Liver (tissue), 9 donors: ENCODE measurements around the gene MAL. TPM values are rescaled to one million over a fixed set of nuclear protein-coding genes. Genes with fewer than 3 reads are reported as not detected.

ENCODE experiments used
- DNase-seq: peaks from one replicate; pipeline ENCODE4 v3.0.0-alpha.2; 2017; ENCODE audit warnings: low spot score
- H3K27ac ChIP-seq, 2 donors: one replicate each; pipeline ENCODE4 v1.7.0; 2013; ENCODE audit warnings: inconsistent platforms in 2 of 2, low read length in 2 of 2, control low read depth in 1 of 2, low read depth in 1 of 2, mild to moderate bottlenecking in 1 of 2
- H3K27me3 ChIP-seq, 4 donors: one replicate each; pipeline versions ENCODE4 v1.6.1 to v1.7.0; 2013; ENCODE audit warnings: low read length in 3 of 4, inconsistent platforms in 1 of 4, mild to moderate bottlenecking in 1 of 4, moderate library complexity in 1 of 4; ENCODE audit not compliant: control insufficient read depth in 4 of 4, insufficient read depth in 4 of 4
- H3K36me3 ChIP-seq, 4 donors: one replicate each; pipeline versions ENCODE4 v1.6.1 to v1.7.0; 2013; ENCODE audit warnings: low read length in 3 of 4, mild to moderate bottlenecking in 3 of 4, low read depth in 1 of 4, moderate library complexity in 1 of 4; ENCODE audit not compliant: control insufficient read depth in 4 of 4, insufficient read depth in 3 of 4
- H3K4me1 ChIP-seq, 4 donors: one replicate each; pipeline versions ENCODE4 v1.6.1 to v1.7.0; 2013; ENCODE audit warnings: low read length in 3 of 4, mild to moderate bottlenecking in 3 of 4, moderate library complexity in 1 of 4; ENCODE audit not compliant: control insufficient read depth in 4 of 4, insufficient read depth in 4 of 4
- H3K4me3 ChIP-seq, 3 donors: one replicate each; pipeline versions ENCODE4 v1.6.1 to v1.7.0; 2013; ENCODE audit warnings: low read length in 3 of 3, control low read depth in 1 of 3, low read depth in 1 of 3, mild to moderate bottlenecking in 1 of 3
- H3K9ac ChIP-seq, 2 donors: one replicate each; pipeline ENCODE4 v1.7.0; 2013; ENCODE audit warnings: low read length in 2 of 2, mild to moderate bottlenecking in 2 of 2, moderate library complexity in 2 of 2, control low read depth in 1 of 2, low read depth in 1 of 2
- H3K9me3 ChIP-seq, 4 donors: one replicate each; pipeline versions ENCODE4 v1.6.1 to v1.7.0; 2013; ENCODE audit warnings: low read length in 3 of 4; ENCODE audit not compliant: control insufficient read depth in 4 of 4
- EGR1 ChIP-seq, 2 donors: IDR thresholded peaks; 2 replicates each; pipeline ENCODE4 v1.6.1; 2016 to 2018; ENCODE audit warnings: antibody characterized with exemption in 2 of 2, low read depth in 2 of 2
- FOXA1 ChIP-seq: IDR thresholded peaks from 2 replicates; pipeline ENCODE4 v1.6.1; 2016; ENCODE audit warnings: antibody characterized with exemption
- FOXA2 ChIP-seq: IDR thresholded peaks from 2 replicates; pipeline ENCODE4 v1.6.1; 2016; ENCODE audit warnings: antibody characterized with exemption
- GABPA ChIP-seq, 2 donors: IDR thresholded peaks in 1 of 2; conservative IDR thresholded peaks in 1 of 2; 2 replicates each; pipeline ENCODE4 v1.6.1; 2016; ENCODE audit warnings: antibody characterized with exemption in 2 of 2, mild to moderate bottlenecking in 1 of 2, moderate library complexity in 1 of 2
- HNF4A ChIP-seq, 2 donors: conservative IDR thresholded peaks; 2 replicates each; pipeline ENCODE4 v1.6.1; 2016; ENCODE audit warnings: antibody characterized with exemption in 2 of 2, mild to moderate bottlenecking in 2 of 2
- HNF4G ChIP-seq: IDR thresholded peaks from 2 replicates; pipeline ENCODE4 v1.6.1; 2016; ENCODE audit warnings: antibody characterized with exemption
- JUND ChIP-seq, 2 donors: IDR thresholded peaks; 2 replicates each; pipeline ENCODE4 v1.6.1; 2016; ENCODE audit warnings: antibody characterized with exemption in 2 of 2
- NR2F2 ChIP-seq: IDR thresholded peaks from 2 replicates; pipeline ENCODE4 v1.6.1; 2016; ENCODE audit warnings: antibody characterized with exemption
- RAD21 ChIP-seq, 2 donors: IDR thresholded peaks; 2 replicates each; pipeline ENCODE4 v1.6.1; 2016; ENCODE audit warnings: antibody characterized with exemption in 2 of 2, mild to moderate bottlenecking in 2 of 2
- RXRA ChIP-seq, 2 donors: IDR thresholded peaks; 2 replicates each; pipeline ENCODE4 v1.6.1; 2017 to 2018; ENCODE audit warnings: antibody characterized with exemption in 2 of 2, mild to moderate bottlenecking in 1 of 2
- SP1 ChIP-seq: IDR thresholded peaks from 2 replicates; pipeline ENCODE4 v1.6.1; 2018; ENCODE audit warnings: antibody characterized with exemption, mild to moderate bottlenecking
- TAF1 ChIP-seq: conservative IDR thresholded peaks from 2 replicates; pipeline ENCODE4 v1.6.1; 2016; ENCODE audit warnings: antibody characterized with exemption, mild to moderate bottlenecking
- WGBS: extraction: QIAGEN DNeasy Blood & Tissue Kit; methylation state at CpG from one replicate; pipeline ENCODE4 v1.1.7; 2013; 5-methylcytosine and 5-hydroxymethylcytosine counted together
- polyA plus RNA-seq, 2 donors: library from polyadenylated mRNA; stranded (reverse) in 1 of 2; unstranded in 1 of 2; fragments of 200-250 nt in 1 of 2; fragments of >200 nt in 1 of 2; fragmentation: Nextera tagmentation in 1 of 2; extraction: Ambion mirVana in 1 of 2; gene quantifications; one replicate each; pipeline versions ENCODE4 v1.2.1 to v1.2.3, GENCODE V29; 2013 to 2015
- total RNA-seq, 2 donors: library from RNA; depleted of rRNA; stranded (reverse); fragments of >200 nt; gene quantifications; one replicate each; pipeline ENCODE4 v1.2.3, GENCODE V29; 2014
- TF ChIP-seq, protein P1 (sequence below): IDR thresholded peaks from 2 replicates; pipeline ENCODE4 v1.6.1; 2016; ENCODE audit warnings: antibody characterized with exemption
- TF ChIP-seq, protein P2 (sequence below): IDR thresholded peaks from 2 replicates; pipeline ENCODE4 v1.6.1; 2016; ENCODE audit warnings: antibody characterized with exemption
- TF ChIP-seq, protein P3 (sequence below): fragments of 150-350 bp; IDR thresholded peaks from 2 replicates; pipeline ENCODE4 v1.5.1; 2017; ENCODE audit warnings: improper control_type of control experiment, low read depth, low read length; ENCODE audit not compliant: missing input control
- TF ChIP-seq, protein P4 (sequence below): IDR thresholded peaks from 2 replicates; pipeline ENCODE4 v1.6.1; 2016; ENCODE audit warnings: antibody characterized with exemption
- donor health status: healthy.
- donor health status: healthy.
- donor health status: healthy.
- donor health status: healthy.
- donor health status: healthy.

The MAL gene
- total and polyA plus RNA-seq, 4 donors, result 0.51 TPM; not detected in 3

DNA sequence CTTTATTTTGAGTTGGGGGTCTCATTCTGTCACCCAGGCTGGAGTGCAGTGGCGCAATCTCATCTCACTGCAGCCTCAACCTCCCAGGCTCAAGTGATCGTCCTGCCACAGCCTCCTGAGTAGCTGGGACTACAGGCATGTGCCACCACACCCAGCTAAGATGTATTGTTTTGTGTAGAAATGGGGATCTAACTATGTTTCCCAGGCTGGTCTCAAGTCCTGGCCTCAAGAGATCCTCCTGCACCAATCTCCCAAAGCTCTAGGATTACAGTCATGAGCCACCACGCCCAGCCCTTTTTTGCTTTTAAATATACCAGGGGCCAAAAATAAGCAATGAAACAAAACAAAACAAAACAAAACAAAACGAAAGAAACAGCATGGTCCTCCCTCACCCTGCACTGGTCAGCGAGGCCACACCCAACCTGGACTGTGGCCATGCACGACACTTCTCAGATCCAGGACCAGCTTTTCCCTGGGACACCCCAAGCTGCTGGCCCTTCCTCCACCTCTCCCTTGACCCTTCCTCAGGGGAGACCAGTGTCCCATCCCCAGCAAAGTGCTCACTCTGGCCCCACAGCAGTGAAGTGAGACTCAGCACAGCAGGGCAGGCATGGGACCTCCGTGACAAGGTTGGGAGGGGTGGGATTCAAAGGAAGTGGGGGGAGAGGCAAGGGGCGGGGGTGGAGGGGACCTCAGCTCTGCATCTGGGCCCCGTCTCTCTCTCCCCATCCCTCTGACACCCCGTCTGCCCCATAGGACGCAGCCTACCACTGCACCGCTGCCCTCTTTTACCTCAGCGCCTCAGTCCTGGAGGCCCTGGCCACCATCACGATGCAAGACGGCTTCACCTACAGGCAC lies 23.5 kb downstream of the MAL start:
- no peak overlapping the region for H3K4me3 ChIP-seq
- no peak for DNase-seq
- 74% methylated on average over 15 of the region's 15 CpGs for WGBS
- no peak for TF ChIP-seq RAD21 (IDR thresholded peaks at IDR 0.05)
- TF ChIP-seq, protein P1, sequence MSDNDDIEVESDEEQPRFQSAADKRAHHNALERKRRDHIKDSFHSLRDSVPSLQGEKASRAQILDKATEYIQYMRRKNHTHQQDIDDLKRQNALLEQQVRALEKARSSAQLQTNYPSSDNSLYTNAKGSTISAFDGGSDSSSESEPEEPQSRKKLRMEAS, result no peak
- H3K27me3 ChIP-seq, result no peaks in the 10 kb centered on the region
- H3K9ac ChIP-seq, result no peak overlapping the region
- no peak overlapping the region for H3K27ac ChIP-seq
- no peaks in the 10 kb centered on the region for H3K36me3 ChIP-seq
- H3K9me3 ChIP-seq, result no peaks in the 10 kb centered on the region
- H3K4me1 ChIP-seq, result no peaks in the 10 kb centered on the region

DNA sequence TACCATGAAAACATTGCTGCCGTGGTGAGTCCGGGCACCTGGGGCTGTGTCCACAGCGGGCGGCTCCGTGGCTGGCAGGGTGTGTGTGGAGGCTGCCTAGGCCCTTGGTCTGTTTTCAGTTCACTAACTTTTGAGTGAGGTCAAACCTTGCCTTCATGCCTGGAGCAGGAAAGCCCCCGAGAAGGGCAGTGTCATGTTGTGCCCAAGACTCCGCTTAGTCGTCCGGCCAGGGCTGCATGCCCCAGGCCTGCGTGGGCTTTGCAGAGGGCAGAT lies 24.1 kb downstream of the MAL start:
- no peak for DNase-seq
- no peaks in the 10 kb centered on the region for H3K27me3 ChIP-seq
- no peaks in the 10 kb centered on the region for H3K4me1 ChIP-seq
- H3K4me3 ChIP-seq, result no peak overlapping the region
- WGBS, result 90% methylated on average over 10 of the region's 10 CpGs
- no peak for TF ChIP-seq SP1
- TF ChIP-seq, protein P1, result no peak
- TF ChIP-seq JUND (IDR thresholded peaks at IDR 0.05), result no peak
- TF ChIP-seq EGR1 (IDR thresholded peaks at IDR 0.05; ENCODE audit: low read depth in 2 of 2), result no peak
- no peak for TF ChIP-seq HNF4G
- TF ChIP-seq, protein P2, sequence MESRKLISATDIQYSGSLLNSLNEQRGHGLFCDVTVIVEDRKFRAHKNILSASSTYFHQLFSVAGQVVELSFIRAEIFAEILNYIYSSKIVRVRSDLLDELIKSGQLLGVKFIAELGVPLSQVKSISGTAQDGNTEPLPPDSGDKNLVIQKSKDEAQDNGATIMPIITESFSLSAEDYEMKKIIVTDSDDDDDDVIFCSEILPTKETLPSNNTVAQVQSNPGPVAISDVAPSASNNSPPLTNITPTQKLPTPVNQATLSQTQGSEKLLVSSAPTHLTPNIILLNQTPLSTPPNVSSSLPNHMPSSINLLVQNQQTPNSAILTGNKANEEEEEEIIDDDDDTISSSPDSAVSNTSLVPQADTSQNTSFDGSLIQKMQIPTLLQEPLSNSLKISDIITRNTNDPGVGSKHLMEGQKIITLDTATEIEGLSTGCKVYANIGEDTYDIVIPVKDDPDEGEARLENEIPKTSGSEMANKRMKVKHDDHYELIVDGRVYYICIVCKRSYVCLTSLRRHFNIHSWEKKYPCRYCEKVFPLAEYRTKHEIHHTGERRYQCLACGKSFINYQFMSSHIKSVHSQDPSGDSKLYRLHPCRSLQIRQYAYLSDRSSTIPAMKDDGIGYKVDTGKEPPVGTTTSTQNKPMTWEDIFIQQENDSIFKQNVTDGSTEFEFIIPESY, result no peak
- TF ChIP-seq GABPA (IDR thresholded peaks at IDR 0.05 in 1 of 2, conservative IDR thresholded peaks at IDR 0.05 in 1 of 2), result no peak
- TF ChIP-seq, protein P3, sequence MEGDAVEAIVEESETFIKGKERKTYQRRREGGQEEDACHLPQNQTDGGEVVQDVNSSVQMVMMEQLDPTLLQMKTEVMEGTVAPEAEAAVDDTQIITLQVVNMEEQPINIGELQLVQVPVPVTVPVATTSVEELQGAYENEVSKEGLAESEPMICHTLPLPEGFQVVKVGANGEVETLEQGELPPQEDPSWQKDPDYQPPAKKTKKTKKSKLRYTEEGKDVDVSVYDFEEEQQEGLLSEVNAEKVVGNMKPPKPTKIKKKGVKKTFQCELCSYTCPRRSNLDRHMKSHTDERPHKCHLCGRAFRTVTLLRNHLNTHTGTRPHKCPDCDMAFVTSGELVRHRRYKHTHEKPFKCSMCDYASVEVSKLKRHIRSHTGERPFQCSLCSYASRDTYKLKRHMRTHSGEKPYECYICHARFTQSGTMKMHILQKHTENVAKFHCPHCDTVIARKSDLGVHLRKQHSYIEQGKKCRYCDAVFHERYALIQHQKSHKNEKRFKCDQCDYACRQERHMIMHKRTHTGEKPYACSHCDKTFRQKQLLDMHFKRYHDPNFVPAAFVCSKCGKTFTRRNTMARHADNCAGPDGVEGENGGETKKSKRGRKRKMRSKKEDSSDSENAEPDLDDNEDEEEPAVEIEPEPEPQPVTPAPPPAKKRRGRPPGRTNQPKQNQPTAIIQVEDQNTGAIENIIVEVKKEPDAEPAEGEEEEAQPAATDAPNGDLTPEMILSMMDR, result no peak
- TF ChIP-seq TAF1, result no peak
- TF ChIP-seq, protein P4, sequence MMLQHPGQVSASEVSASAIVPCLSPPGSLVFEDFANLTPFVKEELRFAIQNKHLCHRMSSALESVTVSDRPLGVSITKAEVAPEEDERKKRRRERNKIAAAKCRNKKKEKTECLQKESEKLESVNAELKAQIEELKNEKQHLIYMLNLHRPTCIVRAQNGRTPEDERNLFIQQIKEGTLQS, result no peak
- no peak for TF ChIP-seq HNF4A (conservative IDR thresholded peaks at IDR 0.05)
- TF ChIP-seq FOXA1, result no peak
- no peak overlapping the region for H3K9ac ChIP-seq
- H3K36me3 ChIP-seq, result no peaks in the 10 kb centered on the region
- H3K9me3 ChIP-seq, result no peaks in the 10 kb centered on the region
- no peak overlapping the region for H3K27ac ChIP-seq

DNA sequence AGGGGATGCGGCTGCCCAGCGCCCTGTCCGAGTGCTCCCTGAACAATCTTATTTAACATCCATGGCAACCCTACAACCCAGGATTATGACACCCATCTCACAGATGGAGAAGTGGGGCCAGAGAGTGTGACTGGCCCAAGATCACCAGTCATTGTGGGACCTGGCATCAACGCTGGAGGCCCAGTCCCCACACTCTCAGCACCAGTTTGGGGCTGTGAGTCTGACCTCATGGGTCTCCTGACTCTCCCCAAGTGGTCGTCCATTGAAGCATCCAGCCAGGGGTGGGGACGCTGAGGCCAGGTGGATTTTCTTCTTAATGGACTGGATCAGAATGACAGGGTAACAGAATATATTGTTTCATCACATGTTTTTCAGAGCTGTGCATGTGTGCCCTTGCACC lies 24.5 kb downstream of the MAL start:
- no peaks in the 10 kb centered on the region for H3K4me1 ChIP-seq
- WGBS, result 80% methylated on average over 6 of the region's 6 CpGs
- no peak overlapping the region for H3K27ac ChIP-seq
- H3K36me3 ChIP-seq, result no peaks in the 10 kb centered on the region
- H3K9me3 ChIP-seq, result no peaks in the 10 kb centered on the region
- no peaks in the 10 kb centered on the region for H3K27me3 ChIP-seq
- no peak for DNase-seq
- no peak overlapping the region for H3K9ac ChIP-seq
- no peak overlapping the region for H3K4me3 ChIP-seq
- TF ChIP-seq FOXA1 (no peak), HNF4A (conservative IDR thresholded peaks at IDR 0.05) (no peak), HNF4G (no peak), JUND (IDR thresholded peaks at IDR 0.05) (no peak), NR2F2 (no peak), RXRA (IDR thresholded peaks at IDR 0.05) (no peak), FOXA2 (no peak), RAD21 (IDR thresholded peaks at IDR 0.05) (no peak)
- TF ChIP-seq, protein P1, result no peak
- TF ChIP-seq, protein P4, result no peak
- TF ChIP-seq, protein P2, result no peak
- TF ChIP-seq, protein P3, result no peak
